Suppressor macrophage treated with lipopolysaccharide for 4 hours (primary cell): ENCODE results near the gene BMP3.
"Not testable (repeated sequence)": the region's sequence is repeated elsewhere in the genome, so short reads cannot be mapped to it uniquely, and the experiment has no call there.

Source experiments
- DNase-seq: peaks from one replicate; pipeline ENCODE4 v3.0.0-alpha.2; 2020

BMP3 gene, protein sequence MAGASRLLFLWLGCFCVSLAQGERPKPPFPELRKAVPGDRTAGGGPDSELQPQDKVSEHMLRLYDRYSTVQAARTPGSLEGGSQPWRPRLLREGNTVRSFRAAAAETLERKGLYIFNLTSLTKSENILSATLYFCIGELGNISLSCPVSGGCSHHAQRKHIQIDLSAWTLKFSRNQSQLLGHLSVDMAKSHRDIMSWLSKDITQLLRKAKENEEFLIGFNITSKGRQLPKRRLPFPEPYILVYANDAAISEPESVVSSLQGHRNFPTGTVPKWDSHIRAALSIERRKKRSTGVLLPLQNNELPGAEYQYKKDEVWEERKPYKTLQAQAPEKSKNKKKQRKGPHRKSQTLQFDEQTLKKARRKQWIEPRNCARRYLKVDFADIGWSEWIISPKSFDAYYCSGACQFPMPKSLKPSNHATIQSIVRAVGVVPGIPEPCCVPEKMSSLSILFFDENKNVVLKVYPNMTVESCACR

DNA sequence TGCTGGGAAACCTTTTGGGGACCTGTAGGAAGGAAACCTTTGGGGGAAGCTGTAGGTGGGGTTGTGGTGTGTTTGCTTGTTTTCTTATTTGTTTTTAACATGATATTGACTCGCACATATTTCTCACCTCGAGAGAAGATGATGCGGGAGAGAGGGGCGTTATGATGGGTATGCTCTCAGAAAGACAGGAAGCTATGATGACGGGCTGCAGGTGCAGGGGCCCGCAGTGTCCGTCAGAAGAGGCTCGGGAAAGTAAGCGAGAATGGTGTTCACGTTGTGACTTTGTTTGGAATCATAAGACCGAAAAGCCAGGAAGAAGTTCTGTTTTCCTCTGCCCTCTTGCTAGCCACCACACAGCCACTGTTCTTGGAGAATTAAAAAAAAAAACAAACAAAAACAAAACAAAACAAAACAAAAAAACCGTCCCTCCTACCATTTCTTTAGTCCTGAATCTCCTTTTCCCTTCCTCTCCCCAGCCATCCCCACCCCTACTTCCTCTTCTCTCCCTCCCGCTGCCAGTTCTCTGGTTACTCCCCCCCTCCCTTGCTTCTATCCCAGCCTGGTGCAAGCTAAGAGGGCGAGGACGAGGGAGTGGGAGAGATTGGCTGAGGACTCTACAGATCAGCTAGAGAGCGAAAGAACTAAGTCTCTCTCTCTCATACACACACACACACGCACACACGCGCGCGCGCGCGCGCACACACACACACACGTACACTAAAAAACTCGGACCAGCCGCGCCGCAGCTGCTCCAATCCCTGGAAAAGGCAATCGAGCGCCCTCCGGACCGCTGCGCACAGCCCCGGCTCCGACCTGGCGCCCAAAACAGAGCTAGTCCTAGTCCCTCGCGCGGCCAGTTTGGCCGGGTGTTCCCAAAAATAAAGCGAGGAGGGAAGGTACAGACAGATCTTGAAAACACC is at the start of gene BMP3:
Gene BMP3 (plus strand): TSS at position 648 of the 920 bp plus-strand sequence. CDS start 577 bp downstream, outside the sequence.
- DNase-seq, result no peak

GRCh38 chr4:80986011-80986410 is 44.5 kb upstream of the BMP3 start:
- DNase-seq, result no peak

DNA sequence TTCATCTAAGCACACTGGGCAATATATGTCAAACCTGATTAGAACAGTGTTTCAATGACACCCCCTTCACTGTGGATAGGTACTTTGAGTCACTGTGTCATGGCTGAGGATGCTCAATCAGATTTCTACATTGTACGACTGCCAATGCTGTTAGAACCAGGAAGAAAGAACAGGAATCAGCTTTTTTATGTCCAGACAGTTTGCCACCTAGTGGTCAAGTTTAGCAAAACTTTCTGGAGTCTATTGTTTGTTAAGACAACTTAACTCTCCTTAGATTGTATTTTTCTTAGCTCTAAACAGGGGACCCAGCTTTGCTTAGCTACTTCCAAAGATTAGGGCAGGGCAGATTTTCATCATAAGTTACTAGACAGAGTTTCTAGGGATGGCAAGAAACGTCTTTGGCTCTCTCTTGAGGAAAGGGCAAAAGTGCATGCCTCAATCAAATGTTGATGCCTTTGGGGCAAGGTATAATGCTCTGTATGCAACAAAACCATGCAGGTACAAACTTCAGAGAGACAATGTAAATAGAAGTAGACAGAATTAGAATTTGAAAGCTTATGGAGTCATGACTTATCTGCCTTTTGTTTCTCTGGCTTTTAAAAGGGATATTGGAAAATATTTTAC is 40.5 kb upstream of the BMP3 start:
- DNase-seq, result peak; percentile 63

DNA sequence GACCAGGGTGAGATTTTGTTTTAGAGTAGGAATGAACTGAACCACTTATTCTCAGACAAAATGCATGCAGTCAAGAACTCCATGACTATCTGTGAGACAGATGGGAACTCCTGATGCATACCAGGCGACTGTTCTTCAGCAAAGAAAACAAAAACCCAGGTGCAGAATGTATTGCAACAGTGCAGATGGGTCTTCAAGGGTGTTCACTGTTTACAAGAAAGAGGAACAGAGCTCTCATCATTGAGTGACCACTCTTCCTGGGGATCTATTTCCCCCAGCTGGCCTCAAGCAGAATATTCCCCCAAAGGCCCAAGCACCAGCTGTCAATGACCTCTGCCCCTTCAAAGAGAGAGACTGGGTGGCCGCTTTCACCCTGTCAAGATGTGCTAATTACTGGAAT is 39.7 kb upstream of the BMP3 start:
- no peak for DNase-seq

DNA sequence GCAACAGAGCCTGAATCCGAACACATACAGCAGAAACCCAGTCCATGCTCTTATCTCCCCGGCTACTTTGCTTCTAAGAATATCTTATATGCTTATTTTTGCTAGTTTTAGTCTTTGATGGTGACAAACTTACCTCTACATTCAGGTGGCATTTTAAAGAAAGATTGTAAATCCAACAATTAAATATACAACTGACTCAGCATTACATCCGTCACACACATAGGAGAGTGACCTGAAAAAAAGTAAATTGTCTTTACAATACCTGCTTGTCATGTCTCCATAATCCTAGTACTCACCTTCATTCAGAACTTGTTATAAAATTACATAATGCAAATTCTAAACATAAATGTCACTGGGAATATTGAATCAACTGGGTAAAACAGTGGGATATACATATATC is 30.6 kb upstream of the BMP3 start:
- DNase-seq, result no peak

GRCh38 chr4:81003597-81004111 is 26.9 kb upstream of the BMP3 start:
- DNase-seq, result no peak

GRCh38 chr4:81007417-81007816 is 23.1 kb upstream of the BMP3 start:
- DNase-seq, result no peak

GRCh38 chr4:81016566-81016965 is 13.9 kb upstream of the BMP3 start:
- not testable (repeated sequence) for DNase-seq

GRCh38 chr4:81019006-81019405 is 11.5 kb upstream of the BMP3 start:
- no peak for DNase-seq

GRCh38 chr4:81021142-81021944 is 9.2 kb upstream of the BMP3 start:
- DNase-seq, result no peak

DNA sequence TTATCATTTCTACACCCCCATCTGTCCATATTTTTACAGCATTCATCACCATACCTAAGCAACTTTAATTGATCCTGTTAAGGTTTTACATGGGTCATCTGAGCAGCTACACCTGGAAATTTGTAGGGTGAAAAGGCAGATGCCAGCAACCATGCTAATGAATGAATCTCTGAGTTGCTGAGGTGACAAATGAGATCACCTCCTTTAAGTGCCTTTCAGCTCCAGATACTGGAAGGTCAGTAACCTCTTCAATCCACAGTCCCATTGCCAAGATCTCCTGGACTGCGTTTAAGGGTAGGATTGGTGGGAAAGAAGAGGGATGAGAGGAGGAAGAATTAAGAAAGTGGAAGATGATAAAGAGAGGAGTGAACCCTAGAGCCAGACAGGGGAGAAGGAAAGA is 8.5 kb upstream of the BMP3 start:
- no peak for DNase-seq

- no peak for DNase-seq
These were observed 7.0 kb upstream of the BMP3 start for GRCh38 chr4:81023484-81023883.

DNA sequence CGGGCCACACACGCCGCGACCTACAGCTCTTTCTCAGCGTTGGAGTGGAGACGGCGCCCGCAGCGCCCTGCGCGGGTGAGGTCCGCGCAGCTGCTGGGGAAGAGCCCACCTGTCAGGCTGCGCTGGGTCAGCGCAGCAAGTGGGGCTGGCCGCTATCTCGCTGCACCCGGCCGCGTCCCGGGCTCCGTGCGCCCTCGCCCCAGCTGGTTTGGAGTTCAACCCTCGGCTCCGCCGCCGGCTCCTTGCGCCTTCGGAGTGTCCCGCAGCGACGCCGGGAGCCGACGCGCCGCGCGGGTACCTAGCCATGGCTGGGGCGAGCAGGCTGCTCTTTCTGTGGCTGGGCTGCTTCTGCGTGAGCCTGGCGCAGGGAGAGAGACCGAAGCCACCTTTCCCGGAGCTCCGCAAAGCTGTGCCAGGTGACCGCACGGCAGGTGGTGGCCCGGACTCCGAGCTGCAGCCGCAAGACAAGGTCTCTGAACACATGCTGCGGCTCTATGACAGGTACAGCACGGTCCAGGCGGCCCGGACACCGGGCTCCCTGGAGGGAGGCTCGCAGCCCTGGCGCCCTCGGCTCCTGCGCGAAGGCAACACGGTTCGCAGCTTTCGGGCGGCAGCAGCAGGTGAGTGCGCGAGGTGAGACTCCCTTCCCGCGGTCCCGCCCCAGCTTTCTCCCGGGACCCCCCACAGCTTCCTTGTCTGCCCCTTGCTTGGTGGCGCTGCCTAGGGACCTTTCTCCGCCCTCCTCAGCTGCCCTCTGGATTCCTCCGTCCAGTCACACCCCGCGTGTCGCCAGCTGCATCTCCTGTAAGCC is 678 bp downstream of the BMP3 start:
- DNase-seq, result no peak

GRCh38 chr4:81031796-81032551 is 1.5 kb downstream of the BMP3 start:
- DNase-seq, result no peak

DNA sequence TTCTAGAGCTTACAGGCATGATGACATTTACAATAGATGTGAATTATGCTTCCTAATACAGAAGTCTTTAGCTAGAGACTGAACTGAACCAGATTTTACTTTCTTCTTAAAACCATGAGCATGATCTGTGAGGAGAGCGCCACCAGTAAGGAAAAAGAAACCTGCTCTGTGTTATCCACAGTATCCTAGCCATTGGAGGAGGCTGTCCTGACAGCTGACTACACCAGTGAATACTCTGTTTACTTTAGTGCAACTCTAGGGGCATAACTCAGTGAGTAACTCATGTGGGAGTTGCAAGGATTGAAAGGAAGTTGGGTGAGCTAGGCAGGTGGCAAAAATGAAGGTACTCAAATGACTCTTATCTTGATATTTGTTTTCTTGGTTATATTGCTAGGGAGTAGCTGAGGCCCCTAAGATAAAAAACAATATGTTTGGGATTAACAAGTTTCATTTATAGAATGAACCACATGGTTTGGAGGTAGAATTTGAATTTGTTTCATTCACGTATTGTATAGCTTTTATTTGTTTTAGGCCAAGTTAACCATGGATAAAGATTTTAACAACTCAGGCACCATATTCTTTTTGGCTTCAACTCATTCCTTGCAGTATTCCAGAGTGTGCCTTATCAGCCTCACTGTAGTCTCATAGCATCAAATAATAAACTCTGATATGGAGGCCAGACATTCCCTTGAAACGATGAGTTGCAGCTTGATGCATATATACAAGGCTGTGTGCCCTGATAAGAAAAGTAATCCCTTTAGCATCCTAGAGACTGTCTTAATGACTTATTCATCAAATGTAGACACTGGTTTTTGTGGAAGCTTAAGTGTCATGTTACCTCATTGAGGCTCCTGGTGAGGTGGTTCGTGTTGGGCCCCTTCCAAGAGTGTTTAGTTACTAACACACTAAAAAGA is 2.5 kb downstream of the BMP3 start:
- DNase-seq, result no peak

DNA sequence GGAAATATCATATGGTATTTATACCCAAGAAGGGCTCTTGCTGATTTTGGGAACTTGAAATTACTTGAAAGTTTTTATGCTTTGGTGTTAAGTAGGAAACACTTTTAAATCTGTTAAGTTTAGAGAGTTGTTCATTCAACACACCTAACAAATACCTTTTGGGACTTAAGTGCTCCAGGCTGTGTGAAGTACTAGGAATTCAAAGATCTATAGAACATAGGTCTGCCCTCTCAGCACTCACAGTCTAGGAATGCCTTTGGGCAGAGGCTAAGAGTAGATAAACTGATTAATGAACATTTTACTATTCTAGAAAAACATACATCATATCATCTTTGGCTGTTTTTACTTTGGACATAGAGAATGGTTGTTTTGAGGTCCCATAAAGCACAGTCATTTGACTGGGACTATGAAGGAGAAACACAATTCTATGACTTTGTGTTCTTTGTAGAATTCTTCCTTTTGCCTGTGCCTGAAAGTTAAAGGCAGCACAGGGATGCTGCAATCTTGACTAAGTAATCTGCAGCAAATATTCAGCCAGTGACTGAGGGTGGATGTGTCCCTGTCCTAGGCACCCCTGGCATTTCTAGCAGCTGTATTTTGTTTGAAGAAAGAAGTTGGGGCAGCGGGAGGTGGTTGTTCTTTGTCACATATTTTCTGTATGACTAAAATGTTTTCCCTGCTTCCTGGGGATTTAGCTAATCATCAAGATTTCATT is 8.3 kb downstream of the BMP3 start:
- no peak for DNase-seq

DNA sequence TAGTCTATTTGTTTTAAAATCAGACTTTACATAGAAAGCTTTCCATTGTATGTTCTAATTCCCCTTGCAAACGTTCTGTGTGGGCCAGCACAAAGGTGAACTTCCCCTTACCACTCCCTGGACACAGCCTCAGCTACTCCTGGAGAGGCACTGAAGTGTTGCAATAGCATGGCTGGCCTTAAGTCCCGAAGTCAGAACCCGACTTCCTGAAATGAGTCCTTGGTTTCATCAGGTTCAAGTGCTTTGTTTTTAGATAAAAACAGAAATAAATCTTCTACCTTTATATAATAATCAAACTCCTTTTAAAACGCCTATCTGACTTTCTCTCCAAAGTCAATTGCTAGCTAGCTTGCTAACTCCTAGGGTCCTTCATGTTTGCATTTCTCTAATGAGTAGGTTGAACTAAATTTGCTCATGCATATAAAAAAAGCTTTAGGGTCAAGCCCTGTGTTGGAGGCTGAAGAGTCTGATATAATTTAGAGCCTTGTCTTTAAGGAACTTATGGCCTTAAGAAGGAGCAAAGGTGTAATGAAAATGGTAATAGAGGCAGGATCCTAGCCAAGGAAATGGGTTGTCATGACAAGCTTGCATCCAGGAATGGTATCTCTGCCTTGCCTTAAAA is 9.0 kb downstream of the BMP3 start:
- DNase-seq, result no peak

GRCh38 chr4:81040012-81040659 is 9.6 kb downstream of the BMP3 start:
- DNase-seq, result peak; percentile 44
